Activated CD8-positive, alpha-beta memory T cell treated with anti-CD3 and anti-CD28 coated beads for 36 hours (primary cell): Measurements from ENCODE around the gene CD151. TPM values are rescaled to one million over a fixed set of nuclear protein-coding genes. Genes with fewer than 3 reads are reported as not detected.

Experiments
- CTCF ChIA-PET: fragments of 350-600 bp; sonication (Branson Sonifier 250); formaldehyde crosslinking; loops from one replicate; lab custom pipeline; 2021; ENCODE audit warnings: antibody characterized with exemption; lab: Charles Lee
- POLR2A ChIA-PET: fragments of 350-600 bp; sonication (Branson Sonifier 250); formaldehyde crosslinking; loops from one replicate; lab custom pipeline; 2021; ENCODE audit warnings: antibody characterized with exemption; lab: Charles Lee
- total RNA-seq, 2 experiments: library from RNA; stranded (reverse); gene quantifications; one replicate each; pipeline ENCODE4 v1.2.3, GENCODE V29; 2021

Gene CD151
- total RNA-seq: 10 to 100 TPM; 70.2 to 72.8 TPM

DNA sequence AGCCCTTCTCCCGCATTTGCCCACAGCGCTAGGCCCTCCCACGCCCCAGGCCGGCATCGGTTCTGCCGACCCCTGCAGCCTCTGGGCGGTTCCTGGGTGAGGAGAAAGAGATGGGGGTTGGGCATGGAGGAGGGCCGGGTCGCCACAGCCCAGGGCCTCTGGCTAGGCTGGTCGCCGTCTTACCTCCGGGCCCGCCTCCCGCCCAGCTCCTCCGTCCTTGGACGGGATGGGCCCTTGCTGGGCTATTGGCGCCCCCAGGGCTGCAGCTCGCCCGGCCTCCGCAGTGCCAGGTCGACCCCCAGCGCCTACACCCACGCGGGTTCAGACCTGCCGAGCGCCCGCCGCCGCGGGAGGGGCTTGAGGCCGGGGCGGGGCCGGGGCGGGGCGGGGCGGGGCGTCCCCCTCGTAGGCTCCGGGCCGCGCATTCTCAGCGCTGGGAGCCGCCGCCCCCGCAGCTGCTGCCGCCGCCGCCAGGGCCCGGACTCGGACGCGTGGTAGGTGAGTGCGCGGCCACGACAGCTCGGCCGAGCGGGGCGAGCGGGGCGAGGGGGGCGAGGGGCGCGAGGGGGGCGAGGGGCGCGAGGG is at the start of gene CD151:
CD151 (plus strand) TSS at position 424 of the 585 bp plus-strand sequence. CDS start 3,118 bp downstream, outside the sequence.
- CTCF ChIA-PET: interaction anchor here (1.0 to 2.3 kb wide), 3 partner anchors 8 to 34 kb away, joined by 3 to 6 read pairs (median 3); partner anchors contain the start of genes POLR2L and TSPAN4
- POLR2A ChIA-PET: interaction anchor here (0.6 to 2.5 kb wide), 3 partner anchors 13 to 77 kb away, joined by 3 to 13 read pairs (median 3); partner anchors contain the start of genes CHID1 and PNPLA2

DNA sequence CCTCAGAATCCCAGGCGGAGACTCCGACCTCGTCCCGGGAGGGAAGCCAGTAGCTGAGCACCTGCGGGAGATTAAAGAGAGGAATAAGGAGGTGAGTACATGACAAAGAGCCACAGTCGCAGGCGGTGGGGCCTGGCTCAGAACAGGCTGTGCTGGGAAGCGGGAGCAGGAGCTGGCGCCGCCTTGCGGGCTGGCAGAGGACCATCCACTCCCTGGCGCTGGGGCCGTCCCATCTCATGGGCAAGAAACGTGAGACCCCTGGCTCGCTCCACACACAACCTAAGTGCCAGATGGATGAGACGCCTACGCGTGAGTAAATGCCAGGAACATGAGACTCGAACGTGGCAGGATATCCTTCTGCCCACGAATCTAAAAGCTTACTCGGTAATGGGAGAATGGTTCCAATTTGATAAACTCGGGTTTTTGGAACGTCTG is 49.2 kb upstream of the CD151 start:
- ChIA-PET CTCF (interaction anchor here (0.7 to 1.6 kb wide), 2 partner anchors 20 to 50 kb away, joined by 3 to 5 read pairs; no protein-coding TSS in a partner anchor), POLR2A (no interaction called here)

DNA sequence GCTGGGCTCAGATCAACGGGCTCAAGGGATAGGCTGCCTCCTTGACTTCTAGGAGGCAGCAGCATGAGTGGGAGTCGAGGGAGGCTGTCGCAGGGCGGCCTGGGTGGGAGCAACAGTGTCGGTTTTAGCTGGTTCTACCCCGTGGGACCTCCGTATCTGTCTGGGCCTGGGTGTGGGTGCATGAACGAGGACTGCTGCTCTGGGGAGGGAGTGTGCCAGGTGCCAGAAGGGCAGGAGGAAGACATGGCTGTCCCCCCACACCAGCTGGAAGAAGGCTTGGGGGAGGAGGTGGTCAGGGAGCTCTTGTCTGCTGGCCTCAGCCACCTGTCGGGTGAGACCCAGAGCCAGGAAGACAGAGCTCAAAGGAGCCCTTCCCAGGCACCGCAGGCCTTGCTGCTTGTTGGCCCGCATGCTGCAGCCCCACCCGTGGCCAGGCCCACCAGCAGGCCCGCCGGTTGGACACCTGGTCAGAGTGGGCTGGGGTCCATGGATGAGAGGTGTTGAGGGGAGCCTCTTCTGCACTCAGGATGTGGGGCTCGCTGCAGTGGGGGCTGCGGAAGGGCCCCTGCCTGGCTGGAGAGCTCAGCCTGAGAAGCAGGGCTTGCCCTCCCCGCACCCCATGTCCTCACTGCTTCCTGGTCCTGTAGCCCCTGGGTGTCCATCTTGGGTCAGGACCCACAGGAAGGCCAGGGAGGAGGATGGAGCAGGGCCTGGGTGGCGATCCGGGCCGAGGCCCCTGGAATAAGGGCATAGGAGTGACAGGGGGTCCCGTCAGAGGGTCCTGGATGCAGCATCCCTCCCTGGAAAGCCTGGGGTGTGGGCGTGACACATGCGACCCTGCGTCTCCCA is 46.3 kb upstream of the CD151 start:
- ChIA-PET POLR2A (interaction anchor here (1.2 kb wide), 1 partner anchor 9 kb away, joined by 4 read pairs; the partner anchor contains the start of gene GATD1), CTCF (no interaction called here)

DNA sequence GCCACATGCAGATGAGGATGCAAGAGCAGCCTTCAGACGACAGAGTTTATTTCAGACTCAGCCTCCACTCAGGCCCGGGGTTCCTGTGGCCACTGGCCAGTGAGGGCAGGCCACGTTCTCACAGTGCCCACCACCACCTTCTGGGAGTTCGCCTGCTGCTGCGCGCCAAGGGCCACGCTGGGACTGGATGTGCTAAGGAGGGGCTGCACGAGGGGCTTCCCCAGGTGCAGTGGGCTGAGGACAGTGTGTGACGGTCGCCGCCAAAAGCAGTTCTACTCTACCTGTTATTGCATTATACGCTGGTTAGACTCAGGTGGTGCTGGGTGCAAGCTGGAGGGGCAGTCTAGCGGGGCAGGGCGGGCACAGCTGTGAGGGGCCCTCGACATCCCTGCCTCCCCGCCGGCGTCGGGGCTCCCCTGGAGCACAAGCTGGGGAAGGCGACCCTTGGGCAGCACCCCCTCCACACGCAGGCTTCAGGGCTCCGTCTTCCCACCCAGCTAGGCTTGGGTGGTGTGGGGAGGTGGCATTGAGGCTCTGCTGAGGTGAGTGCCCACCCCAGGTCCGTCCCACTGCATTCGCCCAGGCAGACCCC is 45.6 kb upstream of the CD151 start:
- CTCF ChIA-PET: no interaction called here

DNA sequence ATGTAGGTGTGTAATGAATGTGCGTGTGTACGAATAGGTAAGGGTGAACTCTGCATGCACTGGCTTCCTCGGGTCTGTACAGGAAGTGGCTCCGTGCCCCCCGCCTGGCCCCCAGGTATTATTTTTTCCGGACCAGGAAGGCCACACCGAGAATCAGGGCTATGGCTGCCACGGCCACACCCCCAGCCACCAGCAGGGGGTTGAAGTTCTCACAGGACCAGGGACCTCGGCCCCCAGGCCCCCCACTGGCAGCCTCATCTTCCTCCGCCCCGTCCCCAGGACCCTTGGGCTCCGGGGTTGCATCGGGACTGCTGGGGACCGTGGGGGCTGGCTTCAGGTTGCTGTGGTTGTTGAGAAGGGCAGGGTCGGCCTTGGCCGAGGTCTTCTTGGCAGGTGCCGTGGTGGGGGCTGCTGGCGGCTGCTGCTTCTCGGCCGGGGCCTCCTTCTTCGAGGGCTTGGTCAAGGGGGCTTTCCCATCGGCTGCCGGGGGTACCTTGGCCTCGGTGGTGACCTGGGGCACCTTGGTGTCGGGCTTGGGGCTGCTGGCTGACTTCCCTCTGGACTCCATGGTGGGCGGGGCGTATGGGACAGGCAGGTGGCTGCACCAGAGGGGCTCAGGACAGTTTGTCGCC is 44.6 kb upstream of the CD151 start:
- POLR2A ChIA-PET: no interaction called here
- CTCF ChIA-PET: interaction anchor here (1.1 kb wide), 1 partner anchor 10 kb away, joined by 3 read pairs; no protein-coding TSS in a partner anchor

More for the DNA sequence above, 45.6 kb upstream of the CD151 start:
- POLR2A ChIA-PET: interaction anchor here (1.2 kb wide), 1 partner anchor 10 kb away, joined by 4 read pairs; the partner anchor contains the start of gene GATD1

DNA sequence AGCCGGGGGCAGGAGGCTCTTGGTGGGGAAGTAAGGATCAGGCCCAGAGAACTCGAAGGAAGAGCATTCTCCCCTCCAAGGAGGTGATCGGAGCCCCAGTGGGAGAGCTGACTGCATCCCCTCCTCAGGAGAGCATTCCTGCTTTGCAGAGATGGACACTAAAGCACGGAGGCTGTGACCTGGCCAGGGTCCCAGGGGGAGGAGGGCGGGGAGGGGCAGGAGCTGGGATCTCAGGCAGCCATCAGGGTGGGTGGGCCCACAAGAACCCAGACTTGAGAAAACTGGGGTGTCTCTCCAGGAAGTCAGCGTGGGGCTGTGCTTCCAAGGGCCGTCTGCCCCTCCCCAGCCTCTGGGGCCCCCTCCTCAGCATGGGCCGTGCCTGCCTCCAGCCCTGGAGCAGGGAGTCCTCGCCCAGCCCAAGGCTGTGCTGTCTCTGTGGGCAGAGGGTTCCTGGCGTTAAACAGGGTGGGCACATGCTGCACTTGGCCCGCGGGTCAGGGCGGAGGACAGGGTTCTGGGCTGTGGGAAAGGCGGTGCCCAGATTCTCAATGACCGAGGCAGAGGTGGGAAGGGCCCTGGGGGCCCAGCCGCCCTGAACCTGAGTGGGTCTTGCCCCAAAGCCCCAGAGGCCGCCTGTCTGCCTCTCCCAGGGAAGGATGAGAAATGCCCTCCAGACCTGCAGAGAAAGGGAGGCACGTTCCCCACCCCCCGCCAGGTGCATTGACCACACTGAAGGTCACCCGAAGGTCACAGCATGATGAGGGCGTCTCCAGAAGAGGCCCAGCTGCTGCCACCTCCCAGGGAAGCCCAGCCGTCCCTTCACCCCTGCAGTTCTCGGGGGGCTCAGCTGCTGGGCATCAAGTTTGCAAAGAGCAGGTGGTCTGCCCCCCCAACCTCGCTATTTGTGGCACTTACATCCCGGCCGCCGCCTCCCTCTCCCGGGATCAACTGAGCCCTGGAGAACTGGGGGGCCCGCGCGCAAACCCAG is 43.5 kb upstream of the CD151 start:
- ChIA-PET CTCF (interaction anchor here (0.6 to 1.1 kb wide), 2 partner anchors 11 to 14 kb away, joined by 3 read pairs; no protein-coding TSS in a partner anchor), POLR2A (interaction anchor here (1.0 kb wide), 2 partner anchors 12 to 14 kb away, joined by 3 to 4 read pairs; no protein-coding TSS in a partner anchor)

DNA sequence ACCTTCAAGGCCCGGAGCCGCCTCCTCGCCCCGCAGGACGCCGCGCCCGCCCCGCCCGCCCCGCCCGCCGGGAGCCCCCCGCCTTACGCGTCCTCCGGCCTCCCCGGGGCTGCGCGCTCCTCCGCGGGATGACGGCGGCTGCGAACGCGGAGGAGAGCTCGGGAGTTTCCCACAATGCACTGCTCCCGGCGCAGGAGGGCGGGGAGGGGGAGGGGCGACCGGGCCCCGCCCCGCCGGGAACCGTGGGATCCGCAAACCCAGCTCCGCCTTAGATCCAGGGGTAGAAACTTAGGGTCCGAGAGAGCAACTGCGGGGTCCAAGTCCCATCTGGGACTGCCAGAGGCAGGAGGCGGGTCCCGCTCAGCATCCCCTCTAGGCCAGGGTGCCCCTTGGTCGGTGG is 42.8 kb upstream of the CD151 start, which contains the start of gene CEND1:
CEND1 (minus strand) TSS at position 148 of the 400 bp plus-strand sequence. CDS start 1,514 bp downstream, outside the sequence.
- CTCF ChIA-PET: no interaction called here
- POLR2A ChIA-PET: interaction anchor here (0.6 to 1.0 kb wide), 3 partner anchors 13 to 26 kb away, joined by 3 to 4 read pairs (median 3); no protein-coding TSS in a partner anchor

DNA sequence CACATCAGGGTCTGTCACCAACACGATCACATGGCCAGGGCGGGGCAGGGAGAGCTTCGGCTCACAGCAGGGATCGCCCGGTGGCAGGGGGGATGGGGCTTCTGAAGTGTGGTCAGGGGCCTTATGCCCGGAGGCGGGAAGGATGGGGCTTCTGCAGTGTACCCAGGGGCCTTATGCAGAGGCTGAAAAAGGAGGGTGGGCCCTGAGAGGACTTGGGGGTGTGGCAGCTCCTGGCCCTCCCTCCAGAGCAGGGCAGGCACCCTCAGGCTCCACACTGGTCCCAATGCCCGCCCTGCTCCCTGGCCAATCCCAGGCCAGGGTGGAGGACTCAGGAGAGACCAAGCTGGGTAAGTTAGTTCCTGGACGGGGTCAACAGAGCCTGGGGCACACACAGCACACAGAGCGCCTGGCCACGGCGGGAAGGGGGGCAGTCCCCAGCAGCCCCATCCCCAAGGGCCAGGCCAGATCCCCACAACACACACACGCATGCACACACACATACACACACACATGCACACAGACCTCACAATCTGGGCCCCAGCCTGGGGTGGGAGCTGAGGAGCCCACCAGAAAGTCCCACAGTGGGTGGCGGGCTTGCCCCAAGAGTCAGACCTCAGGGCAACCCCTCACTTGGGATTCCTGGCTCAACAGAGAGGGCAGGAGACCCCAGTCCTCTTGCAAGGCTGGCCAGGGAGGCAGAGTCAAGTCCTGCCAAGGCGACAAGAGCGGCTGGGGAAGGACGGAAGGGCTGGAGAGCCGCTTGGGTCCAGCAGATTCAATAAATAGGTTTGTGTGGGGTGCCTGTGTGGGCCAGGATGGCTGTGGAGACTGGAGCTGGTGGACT is 41.8 kb upstream of the CD151 start:
- CTCF ChIA-PET: interaction anchor here (1.2 kb wide), 1 partner anchor 9 kb away, joined by 3 read pairs; no protein-coding TSS in a partner anchor
- POLR2A ChIA-PET: no interaction called here

DNA sequence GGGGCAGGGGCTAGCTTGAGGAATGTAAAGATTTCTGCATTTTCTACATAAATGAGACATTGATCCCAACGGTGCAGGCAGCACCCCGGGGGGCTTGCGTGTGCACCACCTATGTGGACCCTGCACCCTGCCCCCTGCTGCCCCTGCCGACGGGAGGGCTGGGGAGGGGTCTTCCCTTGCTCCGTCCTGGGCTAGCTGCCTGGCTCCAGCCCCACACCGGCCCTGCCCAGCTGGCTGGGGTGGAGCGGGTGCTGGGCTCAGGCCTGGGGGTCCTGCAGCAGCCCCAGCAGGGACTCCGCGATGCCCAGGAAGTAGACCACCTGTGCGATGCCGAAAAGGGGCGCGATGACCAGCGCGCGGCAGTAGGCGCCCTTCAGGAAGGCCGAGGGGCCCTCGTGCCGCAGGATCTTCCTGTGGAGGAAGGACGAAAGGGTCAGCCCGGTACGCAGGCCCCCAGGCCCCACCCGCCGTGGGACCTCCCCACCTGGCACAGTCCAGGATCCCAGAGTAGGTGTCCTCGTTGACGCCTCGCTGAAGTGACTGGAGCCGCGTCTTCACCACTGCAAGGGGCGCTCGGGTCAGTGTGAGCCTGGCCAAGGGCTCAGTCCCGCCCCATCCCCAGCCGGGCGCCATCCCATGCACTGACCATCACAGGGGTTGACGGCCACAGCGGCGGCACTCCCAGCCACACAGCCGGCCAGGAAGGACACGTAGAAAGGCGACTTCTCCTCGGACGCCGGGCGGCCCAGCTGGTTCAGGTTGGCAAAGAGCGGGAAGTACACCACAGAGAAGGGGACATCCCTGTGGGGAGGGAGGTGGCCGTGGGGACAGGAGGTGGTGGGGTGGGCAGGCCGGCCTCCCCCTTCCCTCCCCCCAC is 40.9 kb upstream of the CD151 start:
- ChIA-PET POLR2A (no interaction called here), CTCF (interaction anchor here (1.2 kb wide), 1 partner anchor 10 kb away, joined by 3 read pairs; no protein-coding TSS in a partner anchor)

DNA sequence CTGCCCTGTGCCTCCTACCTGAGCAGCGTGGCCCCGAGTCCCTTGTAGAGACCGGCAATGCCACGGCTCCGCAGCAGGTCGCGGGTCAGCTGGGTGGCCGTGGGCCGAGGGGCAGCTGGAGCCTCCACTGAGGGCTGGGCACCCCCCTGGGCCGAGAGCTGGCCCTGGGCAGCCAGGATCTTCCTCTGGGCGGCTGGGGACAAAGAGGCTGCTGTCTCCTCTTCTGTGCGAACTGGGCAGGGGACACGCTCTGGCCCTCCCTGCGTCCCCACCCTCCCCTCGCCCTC is 40.3 kb upstream of the CD151 start:
- POLR2A ChIA-PET: no interaction called here
- CTCF ChIA-PET: no interaction called here

DNA sequence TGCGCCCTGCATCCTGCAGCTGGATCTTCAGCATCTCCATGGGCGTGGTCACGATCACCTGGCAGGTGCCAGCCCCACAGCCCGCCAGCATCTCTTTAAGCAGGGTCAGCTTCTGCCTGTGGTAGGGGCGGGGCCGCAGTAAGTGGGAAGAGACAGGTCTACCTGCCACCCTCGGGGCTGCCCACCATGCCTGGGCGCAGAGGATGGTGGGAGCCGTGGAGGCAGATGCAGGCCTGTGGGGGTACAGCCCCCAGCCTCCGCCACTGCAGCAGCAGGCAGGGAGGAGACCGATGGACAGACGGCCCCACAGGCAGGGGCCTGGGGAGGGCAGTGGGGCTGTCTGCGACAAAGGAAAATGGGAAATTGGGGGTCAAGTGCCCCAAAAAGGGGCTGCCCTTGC is 39.9 kb upstream of the CD151 start:
- CTCF ChIA-PET: no interaction called here

DNA sequence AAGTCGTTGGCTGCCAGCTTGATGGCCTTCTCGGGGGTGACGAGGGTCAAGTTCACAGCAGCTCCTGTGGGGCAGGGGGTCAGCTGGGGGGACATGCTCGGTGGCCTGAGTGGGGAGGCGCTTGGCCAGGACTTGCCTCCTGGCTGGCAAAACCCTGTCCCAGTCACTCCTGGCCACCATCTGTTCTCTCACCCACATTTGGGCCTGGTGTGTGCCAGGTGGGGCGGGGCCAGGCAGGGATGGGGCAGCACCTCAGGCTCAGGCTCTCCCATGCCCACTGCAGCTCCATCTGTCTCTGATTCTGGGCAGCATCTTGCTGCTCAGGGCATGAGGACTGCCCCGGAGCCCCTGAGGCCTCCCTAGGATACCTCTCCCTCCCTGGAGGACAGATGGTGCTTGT is 39.2 kb upstream of the CD151 start:
- ChIA-PET POLR2A (interaction anchor here (0.8 to 0.9 kb wide), 2 partner anchors 16 to 17 kb away, joined by 3 read pairs; partner anchors contain the start of genes GATD1 and RPLP2), CTCF (interaction anchor here (1.0 kb wide), 1 partner anchor 13 kb away, joined by 3 read pairs; no protein-coding TSS in a partner anchor)

More for the DNA sequence above, 39.9 kb upstream of the CD151 start:
- POLR2A ChIA-PET: interaction anchor here (0.8 kb wide), 1 partner anchor 16 kb away, joined by 3 read pairs; the partner anchor contains the start of gene RPLP2

DNA sequence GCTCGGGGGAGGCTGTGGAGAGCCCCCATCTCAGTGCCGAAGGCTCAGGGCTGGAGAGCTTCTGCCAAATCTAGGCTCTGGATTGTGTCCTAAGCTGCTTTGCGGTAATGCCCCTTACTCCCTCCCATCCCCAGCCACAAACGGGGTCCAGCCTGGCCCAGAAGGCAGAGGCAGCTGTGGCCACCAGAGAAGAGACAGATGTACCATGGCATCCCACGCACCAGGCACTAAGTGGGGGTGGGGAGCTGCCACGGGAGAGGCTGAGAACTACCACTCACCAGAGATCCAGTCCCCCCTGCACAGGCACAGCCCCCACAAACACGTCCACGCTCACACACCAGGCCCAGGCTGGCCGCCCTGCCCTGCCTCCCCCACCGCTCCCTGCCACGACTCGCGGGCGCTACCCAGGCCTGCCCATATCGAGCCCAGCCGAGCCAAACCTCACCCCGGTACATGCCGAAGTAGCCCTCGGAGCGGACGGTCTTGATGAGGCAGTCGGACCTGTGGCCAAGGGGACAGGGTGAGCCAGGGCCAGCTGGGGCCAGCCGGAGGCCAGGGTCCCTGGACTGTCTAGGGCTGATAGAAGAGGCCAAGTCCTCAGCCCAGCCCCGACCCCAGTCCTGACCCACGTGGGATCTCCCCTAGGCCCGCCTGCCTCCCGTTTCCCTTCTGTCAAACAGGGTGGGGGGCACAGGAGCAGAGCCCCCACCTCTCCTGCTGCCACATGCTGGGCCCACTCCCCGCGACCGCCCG is 38.6 kb upstream of the CD151 start:
- CTCF ChIA-PET: interaction anchor here (0.5 to 1.0 kb wide), 2 partner anchors 13 to 230 kb away, joined by 3 read pairs; no protein-coding TSS in a partner anchor
- POLR2A ChIA-PET: interaction anchor here (0.9 kb wide), 1 partner anchor 17 kb away, joined by 3 read pairs; the partner anchor contains the start of gene GATD1

DNA sequence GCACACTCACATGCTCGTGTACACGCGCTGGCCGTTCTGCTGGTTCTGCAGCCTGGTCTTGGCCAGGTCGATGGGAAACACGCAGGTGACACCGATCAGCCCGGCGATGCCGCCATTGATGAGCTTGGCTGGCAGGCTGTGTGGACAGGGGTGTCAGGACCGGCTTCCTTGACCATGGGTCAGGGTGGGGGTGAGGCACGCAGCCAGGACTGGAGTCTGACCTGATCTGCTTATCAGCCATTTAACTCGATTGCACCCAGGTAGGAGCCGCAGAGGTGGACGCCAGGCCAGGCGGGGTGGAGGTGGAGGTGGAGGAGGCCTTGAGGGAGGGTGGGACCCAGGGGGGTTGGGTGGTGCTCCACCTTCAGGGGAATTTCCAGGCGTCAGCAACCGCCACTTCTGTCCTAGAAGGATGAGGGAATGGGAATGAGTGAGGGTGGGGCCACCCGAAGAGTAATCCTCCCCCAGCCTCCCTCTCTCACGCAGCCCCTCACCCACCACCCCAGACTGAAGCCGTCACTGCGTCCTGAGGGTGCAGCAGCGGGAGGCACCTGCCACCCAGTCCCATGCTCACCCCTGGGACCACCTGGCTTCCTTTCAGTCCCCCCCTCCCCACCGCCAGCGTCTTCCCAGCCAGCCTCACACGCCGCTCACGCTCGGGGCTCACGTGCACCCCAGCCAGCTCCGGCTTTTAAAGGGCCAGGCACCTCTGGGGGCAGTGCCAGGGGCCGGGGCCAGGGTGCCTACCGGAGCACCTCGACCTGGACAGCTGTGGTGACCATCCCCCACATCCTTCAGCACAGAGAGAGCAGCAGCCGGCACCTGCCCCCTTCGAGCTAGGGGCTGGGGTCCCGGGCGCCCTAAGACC is 37.8 kb upstream of the CD151 start:
- ChIA-PET POLR2A (interaction anchor here (0.5 kb wide), 1 partner anchor 16 kb away, joined by 5 read pairs; no protein-coding TSS in a partner anchor), CTCF (interaction anchor here (0.9 kb wide), 1 partner anchor 49 kb away, joined by 3 read pairs; no protein-coding TSS in a partner anchor)
